ENCODE results near the gene ZNF653. TPM values are rescaled to one million over a fixed set of nuclear protein-coding genes. Genes with fewer than 3 reads are reported as not detected.

Gene ZNF653
- total RNA-seq, result 3.3 and 3.5 TPM in 2 replicates

DNA sequence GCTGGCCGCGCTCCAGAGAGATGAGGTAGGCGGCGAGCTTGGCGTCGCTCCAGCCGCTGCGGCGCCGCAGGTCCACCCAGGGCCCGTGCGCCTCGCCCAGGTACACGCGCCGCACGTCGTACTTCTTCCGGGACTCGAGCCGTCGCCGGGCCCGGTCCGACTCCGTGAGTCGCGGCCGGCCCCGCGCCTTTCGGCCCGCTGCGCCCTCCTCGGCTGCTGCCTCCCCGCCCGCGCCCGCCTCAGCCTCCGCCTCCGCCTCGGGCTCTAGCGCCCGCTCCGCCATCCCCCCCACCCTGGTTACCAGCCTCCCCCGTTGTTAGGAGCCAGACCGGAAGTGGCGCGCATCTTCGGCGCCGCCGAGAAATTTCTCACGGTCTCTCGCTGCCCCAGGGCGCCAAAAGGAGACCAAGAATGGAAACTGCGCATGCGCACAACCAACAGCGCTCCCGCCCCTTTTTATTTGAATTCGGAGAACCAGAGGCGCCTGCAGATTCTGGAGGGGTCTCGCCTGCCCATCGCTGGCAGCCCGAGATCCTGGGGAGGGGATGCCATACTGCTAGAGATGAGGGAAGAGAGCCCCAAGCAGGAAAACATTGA is at the start of gene ZNF653:
Gene ZNF653, minus strand, starts transcription at position 336 of the 597 bp plus-strand sequence. Its CDS starts 53 bp downstream, at position 283.

DNA sequence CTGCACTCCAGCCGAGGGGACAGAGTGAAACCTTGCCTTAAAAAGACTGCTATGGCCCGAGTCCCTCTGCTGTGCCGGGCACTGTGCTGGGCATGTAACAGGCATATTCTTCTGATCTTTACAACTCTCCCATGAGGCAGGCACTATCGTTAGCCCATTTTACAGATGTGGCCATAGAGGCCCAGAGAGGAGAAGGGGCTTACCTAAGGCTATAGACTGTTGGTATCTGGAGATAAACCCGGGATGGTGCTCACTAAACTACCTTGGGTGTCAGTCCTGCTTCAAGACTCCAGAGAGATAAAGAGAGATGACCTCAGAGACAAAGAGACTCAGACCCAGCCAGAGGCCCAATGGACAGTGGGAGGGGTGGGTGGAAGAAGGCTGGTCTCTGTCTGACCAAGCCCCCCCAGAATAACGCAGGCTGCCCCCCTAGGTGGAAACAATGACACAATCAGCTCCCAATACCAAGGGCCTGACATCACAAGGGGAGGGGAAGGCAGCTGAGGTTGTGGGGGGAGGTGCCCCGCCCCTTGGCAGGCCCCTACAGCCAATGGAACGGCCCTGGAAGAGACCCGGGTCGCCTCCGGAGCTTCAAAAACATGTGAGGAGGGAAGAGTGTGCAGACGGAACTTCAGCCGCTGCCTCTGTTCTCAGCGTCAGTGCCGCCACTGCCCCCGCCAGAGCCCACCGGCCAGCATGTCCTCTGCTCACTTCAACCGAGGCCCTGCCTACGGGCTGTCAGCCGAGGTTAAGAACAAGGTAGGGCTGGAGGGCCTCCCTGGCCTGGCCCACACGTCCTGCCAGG is 32.8 kb upstream of the ZNF653 start, which contains the start of gene CNN1:
Gene CNN1, plus strand, starts transcription at position 620 of the 805 bp plus-strand sequence. Its CDS starts 77 bp downstream, at position 697.

GRCh38 chr19:11528551-11529341 is 23.1 kb upstream of the ZNF653 start, which contains the start of gene ECSIT:
Gene ECSIT (minus strand): TSS chr19:11529134. CDS start chr19:11519170, 9,964 bp downstream.

GRCh38 chr19:11480715-11481533 is 24.7 kb downstream of the ZNF653 start, which contains the start of gene ELAVL3:
Gene ELAVL3 (minus strand): TSS chr19:11481046. CDS start chr19:11480608, 438 bp downstream.

GRCh38 chr19:11435057-11435832 is 70.4 kb downstream of the ZNF653 start, which contains the start of the genes ODAD3 and PRKCSH:
Gene ODAD3 (minus strand): TSS chr19:11435121. CDS start chr19:11435016, 105 bp downstream.
Gene PRKCSH (plus strand): TSS chr19:11435635. CDS start chr19:11436118, 483 bp downstream.

Other genes with a start within 250 kb of the ZNF653 start
- 11.5 and 19.4 TPM in 2 replicates for gene DOCK6, start 243.3 kb downstream of the ZNF653 start, total RNA-seq
- not detected in 2 replicates for gene TSPAN16, start 209.7 kb downstream of the ZNF653 start, total RNA-seq
- 15.9 and 21.8 TPM in 2 replicates for gene RAB3D, start 166.2 kb downstream of the ZNF653 start, total RNA-seq
- 120 and 124 TPM in 2 replicates for gene TMEM205, start 159.6 kb downstream of the ZNF653 start, total RNA-seq
- 4.4 and 9.8 TPM in 2 replicates for gene CCDC159, start 159.3 kb downstream of the ZNF653 start, total RNA-seq
- 12.4 and 23.5 TPM in 2 replicates for gene PLPPR2, start 150.4 kb downstream of the ZNF653 start, total RNA-seq
- 0.50 and 0.87 TPM in 2 replicates for gene SWSAP1, start 131.2 kb downstream of the ZNF653 start, total RNA-seq
- gene EPOR, start 121.5 kb downstream of the ZNF653 start, total RNA-seq, result 7.6 and 9.4 TPM in 2 replicates
- gene RGL3, start 86.5 kb downstream of the ZNF653 start, total RNA-seq, result 5.1 and 5.3 TPM in 2 replicates
- gene ODAD3, start 70.7 kb downstream of the ZNF653 start, total RNA-seq, result 0.66 TPM in 1 of 2 replicates, not detected in the other
- 144 and 290 TPM in 2 replicates for gene PRKCSH, start 70.2 kb downstream of the ZNF653 start, total RNA-seq
- gene ELAVL3, start 24.8 kb downstream of the ZNF653 start, total RNA-seq, result 0.29 and 0.33 TPM in 2 replicates
- gene ECSIT, start 23.3 kb upstream of the ZNF653 start, total RNA-seq, result 30.8 and 50.8 TPM in 2 replicates
- gene CNN1, start 33.0 kb upstream of the ZNF653 start, total RNA-seq, result 8.9 and 9.3 TPM in 2 replicates
- 24.1 and 31.8 TPM in 2 replicates for gene ELOF1, start 53.4 kb upstream of the ZNF653 start, total RNA-seq
- 0.66 TPM in 1 of 2 replicates, not detected in the other for gene ACP5, start 71.8 kb upstream of the ZNF653 start, total RNA-seq
- gene ZNF627, start 91.6 kb upstream of the ZNF653 start, total RNA-seq, result 18.9 and 20.4 TPM in 2 replicates
- gene ZNF823, start 233.1 kb upstream of the ZNF653 start, total RNA-seq, result 4.3 and 5.4 TPM in 2 replicates